Raji (cell line): ENCODE results near the gene PASD1.

Source experiments
- POLR2A ChIP-seq: IDR thresholded peaks from 2 replicates; pipeline ENCODE4 v1.6.1; 2011; ENCODE audit warnings: low read depth, low read length, control low read depth; ENCODE audit not compliant: insufficient read depth

PASD1 gene

GRCh38 chrX:151624677-151625076 lies 61.2 kb downstream of the PASD1 start:
- no peak for TF ChIP-seq POLR2A

GRCh38 chrX:151631822-151632221 lies 68.3 kb downstream of the PASD1 start:
- TF ChIP-seq POLR2A = no peak

- TF ChIP-seq POLR2A = no peak
Measured at GRCh38 chrX:151633157-151633556, 69.7 kb downstream of the PASD1 start.

- TF ChIP-seq POLR2A = no peak
Measured at GRCh38 chrX:151634937-151635336, 71.5 kb downstream of the PASD1 start.

GRCh38 chrX:151641564-151641963 lies 78.1 kb downstream of the PASD1 start:
- TF ChIP-seq POLR2A = no peak

- no peak for TF ChIP-seq POLR2A
Measured at GRCh38 chrX:151675121-151675746, 111.8 kb downstream of the PASD1 start.

GRCh38 chrX:151676196-151676595 lies 112.7 kb downstream of the PASD1 start:
- TF ChIP-seq POLR2A = no peak

GRCh38 chrX:151679798-151680402 lies 116.4 kb downstream of the PASD1 start:
- TF ChIP-seq POLR2A = no peak

GRCh38 chrX:151680805-151681204 lies 117.3 kb downstream of the PASD1 start:
- no peak for TF ChIP-seq POLR2A

- no peak for TF ChIP-seq POLR2A
Measured at GRCh38 chrX:151687635-151688034, 124.2 kb downstream of the PASD1 start.

GRCh38 chrX:151688695-151689094 lies 125.2 kb downstream of the PASD1 start:
- TF ChIP-seq POLR2A = no peak

- TF ChIP-seq POLR2A = no peak
Measured at GRCh38 chrX:151692825-151693224, 129.3 kb downstream of the PASD1 start.

- TF ChIP-seq POLR2A = no peak
Measured at GRCh38 chrX:151694121-151694520, 130.6 kb downstream of the PASD1 start.

- no peak for TF ChIP-seq POLR2A
Measured at GRCh38 chrX:151694661-151695582, 131.4 kb downstream of the PASD1 start, which contains the start of gene PRRG3. Gene PRRG3, plus strand, starts transcription at chrX:151695458. Its CDS starts 3,357 bp downstream, at chrX:151698815.

- TF ChIP-seq POLR2A = no peak
Measured at GRCh38 chrX:151695583-151696340, 132.3 kb downstream of the PASD1 start.
